ENCODE results near the gene ABTB2.
A peak's percentile ranks its signal among the peaks of the same experiment; 100 is the strongest.

The ABTB2 gene

GRCh38 chr11:34194576-34195335, 163.1 kb downstream of the ABTB2 start:
- no peak for TF ChIP-seq CTCF (IDR thresholded peaks at IDR 0.05; ENCODE audit: low read depth, low read length)
- no peak overlapping the region for H3K4me3 ChIP-seq (replicated peaks in 1 of 2; ENCODE audit: low read depth in 2 of 2, low read length in 2 of 2)

GRCh38 chr11:34192481-34193401, 165.1 kb downstream of the ABTB2 start:
- peak; percentile 90 for DNase-seq (ENCODE audit: low read depth in 2 of 2)
- TF ChIP-seq CTCF (IDR thresholded peaks at IDR 0.05; ENCODE audit: low read depth, low read length): no peak
- peak overlapping the region; percentile 21 to 39 for H3K4me3 ChIP-seq (replicated peaks in 1 of 2; ENCODE audit: low read depth in 2 of 2, low read length in 2 of 2)

More at GRCh38 chr11:34194576-34195335, 163.1 kb downstream of the ABTB2 start:
- no peak for DNase-seq (ENCODE audit: low read depth in 2 of 2)

- TF ChIP-seq CTCF (IDR thresholded peaks at IDR 0.05; ENCODE audit: low read depth, low read length): no peak
- H3K4me3 ChIP-seq (replicated peaks in 1 of 2; ENCODE audit: low read depth in 2 of 2, low read length in 2 of 2): no peak overlapping the region
Observed at GRCh38 chr11:34191578-34191977, 166.2 kb downstream of the ABTB2 start.

GRCh38 chr11:34190192-34191139, 167.3 kb downstream of the ABTB2 start:
- no peak overlapping the region for H3K4me3 ChIP-seq (replicated peaks in 1 of 2; ENCODE audit: low read depth in 2 of 2, low read length in 2 of 2)
- DNase-seq (ENCODE audit: low read depth in 2 of 2): no peak
- TF ChIP-seq CTCF (IDR thresholded peaks at IDR 0.05; ENCODE audit: low read depth, low read length): no peak

More at GRCh38 chr11:34191578-34191977, 166.2 kb downstream of the ABTB2 start:
- no peak for DNase-seq (ENCODE audit: low read depth in 2 of 2)

- H3K4me3 ChIP-seq (replicated peaks in 1 of 2; ENCODE audit: low read depth in 2 of 2, low read length in 2 of 2): no peak overlapping the region
- no peak for TF ChIP-seq CTCF (IDR thresholded peaks at IDR 0.05; ENCODE audit: low read depth, low read length)
- no peak for DNase-seq (ENCODE audit: low read depth in 2 of 2)
Observed at GRCh38 chr11:34189191-34189590, 168.6 kb downstream of the ABTB2 start.

- DNase-seq (ENCODE audit: low read depth in 2 of 2): no peak
- no peak for TF ChIP-seq CTCF (IDR thresholded peaks at IDR 0.05; ENCODE audit: low read depth, low read length)
- H3K4me3 ChIP-seq (replicated peaks in 1 of 2; ENCODE audit: low read depth in 2 of 2, low read length in 2 of 2): no peak overlapping the region
Observed at GRCh38 chr11:34188181-34188580, 169.6 kb downstream of the ABTB2 start.
